K562 (cell line): ENCODE results near the gene PARD3B. TPM values are rescaled to one million over a fixed set of nuclear protein-coding genes. Genes with fewer than 3 reads are reported as not detected.

ENCODE experiments used
- ATAC-seq: fragments of 200-7000 bp; cut with Tn5 transposase; 3 replicates; pipeline ENCODE4 v1.9.1; 2020; ENCODE audit warnings: moderate library complexity
- BruUV-seq: library from RNA; stranded (reverse); fragments of 400-500 nt; replicated peaks from 2 replicates; lab custom pipeline; 2021; lab: Mats Ljungman, UMichigan
- CTCF ChIA-PET: fragments of 300-600 bp; formaldehyde crosslinking; extraction: SDS; loops from one replicate; lab custom pipeline; 2021; ENCODE audit warnings: low intra/inter-chr PET ratio; lab: Yijun Ruan, JAX
- POLR2A ChIA-PET: fragments of 300-600, 350-650 bp; sonication (Branson Sonifier 250); formaldehyde crosslinking; extraction: SDS; loops from one replicate; lab custom pipeline; 2021; ENCODE audit warnings: antibody characterized with exemption, inconsistent platforms; lab: Yijun Ruan, JAX
- DNase-seq, 4 experiments: peaks; one replicate each; pipeline versions ENCODE4 v3.0.0 to v3.0.0-alpha.2; 2011 to 2018; ENCODE audit warnings: low spot score in 3 of 4, mixed read lengths in 3 of 4; ENCODE audit errors: extremely low read depth in 1 of 4
- FAIRE-seq: peaks from 2 replicates; lab custom pipeline; 2011; peaks lifted over from hg19 to GRCh38; lab: Jason Lieb, UNC
- H2AFZ ChIP-seq: 2 replicates; pipeline ENCODE4 v1.6.0; 2011; ENCODE audit warnings: low read depth, low read length, control low read depth, inconsistent platforms
- H3K27ac ChIP-seq: fragments of 200-600 bp; 3 replicates; pipeline ENCODE4 v1.8.0; 2011; ENCODE audit warnings: low read depth, mild to moderate bottlenecking, control low read depth, inconsistent platforms, low read length, moderate library complexity, mixed read lengths; ENCODE audit errors: extremely low read depth
- H3K27me3 ChIP-seq, 2 experiments: fragments of 300-600 bp in 1 of 2; 2 replicates in 1 of 2; 3 replicates in 1 of 2; pipeline versions ENCODE4 v1.6.0 to v1.8.0; 2011; ENCODE audit warnings: inconsistent platforms in 2 of 2, low read length in 2 of 2, mild to moderate bottlenecking in 1 of 2, mixed read lengths in 1 of 2, moderate library complexity in 1 of 2; ENCODE audit not compliant: control insufficient read depth in 2 of 2, insufficient read depth in 2 of 2
- H3K36me3 ChIP-seq: fragments of 300-600 bp; 3 replicates; pipeline ENCODE4 v1.8.0; 2011; ENCODE audit warnings: mild to moderate bottlenecking, low read length, inconsistent platforms; ENCODE audit not compliant: control insufficient read depth, insufficient read depth
- H3K4me1 ChIP-seq, 2 experiments: fragments of 200-600 bp in 1 of 2; replicated peaks in 1 of 2; 2 replicates in 1 of 2; 3 replicates in 1 of 2; pipeline versions ENCODE4 v1.5.1 to v1.8.0; 2011; ENCODE audit warnings: inconsistent platforms in 2 of 2, low read length in 2 of 2, mild to moderate bottlenecking in 1 of 2, mixed read lengths in 1 of 2, moderate library complexity in 1 of 2; ENCODE audit not compliant: control insufficient read depth in 2 of 2, insufficient read depth in 2 of 2
- H3K4me2 ChIP-seq: 2 replicates; pipeline ENCODE4 v1.6.1; 2011; ENCODE audit warnings: low read length, control low read depth, inconsistent platforms, mixed read lengths; ENCODE audit not compliant: insufficient read depth
- H3K4me3 ChIP-seq: fragments of 200-600 bp; sonication (generic), shearing (Covaris generic); 2 replicates; pipeline ENCODE4 v1.5.1; 2016; ENCODE audit warnings: control low read depth, inconsistent platforms
- H3K79me2 ChIP-seq: fragments of 200-600 bp; 3 replicates; pipeline ENCODE4 v1.8.0; 2011; ENCODE audit warnings: low read length, inconsistent platforms; ENCODE audit not compliant: control insufficient read depth, insufficient read depth
- H3K9ac ChIP-seq, 2 experiments: 2 replicates each; pipeline versions ENCODE4 v1.6.0 to v1.6.1; 2011; ENCODE audit warnings: low read depth in 2 of 2, low read length in 2 of 2, control low read depth in 1 of 2, inconsistent platforms in 1 of 2, mild to moderate bottlenecking in 1 of 2, mixed read lengths in 1 of 2; ENCODE audit not compliant: insufficient read depth in 1 of 2
- H3K9me1 ChIP-seq: one replicate; pipeline ENCODE4 v1.6.0; 2011; ENCODE audit warnings: inconsistent platforms, mild to moderate bottlenecking, low read length, moderate library complexity; ENCODE audit not compliant: control insufficient read depth, insufficient read depth
- H3K9me3 ChIP-seq: replicated peaks from 2 replicates; pipeline ENCODE4 v1.5.1; 2011; ENCODE audit warnings: low read depth, low read length, inconsistent platforms; ENCODE audit not compliant: control insufficient read depth, insufficient read depth
- H4K20me1 ChIP-seq: replicated peaks from 2 replicates; pipeline ENCODE4 v1.6.1; 2011; ENCODE audit warnings: low read length, inconsistent platforms, mixed read lengths; ENCODE audit not compliant: control insufficient read depth, insufficient read depth
- ARHGAP35 ChIP-seq: fragments of 450-650 bp; IDR thresholded peaks from 2 replicates; pipeline ENCODE4 v1.6.1; 2018; ENCODE audit not compliant: partially characterized antibody
- ARID3A ChIP-seq: IDR thresholded peaks from 2 replicates; pipeline ENCODE4 v1.6.1; 2012; ENCODE audit warnings: low read depth, low read length, improper control_type of control experiment, borderline replicate concordance
- FOXM1 ChIP-seq, 2 experiments: fragments of 450-650 bp in 1 of 2; sonication (generic) in 1 of 2; formaldehyde crosslinking in 1 of 2; IDR thresholded peaks; 2 replicates each; pipeline versions ENCODE4 v1.6.1 to v1.9.0; 2017 to 2022; ENCODE audit warnings: low read depth in 2 of 2, mild to moderate bottlenecking in 2 of 2, missing genetic modification reagents in 1 of 2, moderate library complexity in 1 of 2
- FOXO4 ChIP-seq: fragments of 450-650 bp; formaldehyde crosslinking; IDR thresholded peaks from 2 replicates; pipeline ENCODE4 v1.4.0; 2020; ENCODE audit warnings: mild to moderate bottlenecking, moderate library complexity
- MAFF ChIP-seq: IDR thresholded peaks from 2 replicates; pipeline ENCODE4 v1.6.1; 2012; ENCODE audit warnings: low read length, improper control_type of control experiment
- ZKSCAN8 ChIP-seq: fragments of 200-800 bp; sonication (Bioruptor generic); IDR thresholded peaks from 2 replicates; pipeline ENCODE4 v1.6.1; 2016; ENCODE audit warnings: missing genetic modification characterization, missing compliant biosample characterization
- ZNF24 ChIP-seq: fragments of 450-650 bp; IDR thresholded peaks from 2 replicates; pipeline ENCODE4 v1.6.1; 2016
- ZNF408 ChIP-seq: fragments of 250-450 bp; sonication (Bioruptor Pico); IDR thresholded peaks from 2 replicates; pipeline ENCODE4 v1.4.0; 2020; ENCODE audit warnings: low read depth, mild to moderate bottlenecking, moderate library complexity
- ZNF507 ChIP-seq: conservative IDR thresholded peaks from 2 replicates; pipeline ENCODE4 v1.6.1; 2017; ENCODE audit warnings: missing genetic modification characterization, missing compliant biosample characterization
- WGBS: fragments of 100-300 bp; shearing (Covaris generic); methylation state at CpG from one replicate; pipeline ENCODE4 v1.1.6; 2016; ENCODE audit warnings: low coverage, mixed read lengths; ENCODE audit not compliant: insufficient coverage; ENCODE audit errors: missing lambda C conversion rate; 5-methylcytosine and 5-hydroxymethylcytosine counted together
- in situ Hi-C: fragments of 300-500 bp; cut with MboI; formaldehyde crosslinking; loops from 4 replicates; pipeline ENCODE4 v1.15.0; 2018; ENCODE audit warnings: inconsistent platforms, mixed read lengths
- intact Hi-C: fragments of 100-400 bp; cut with micrococcal nuclease; formaldehyde crosslinking; loops from 2 replicates; pipeline ENCODE4 v1.14.2; 2022
- polyA plus RNA-seq, 8 experiments: library from polyadenylated mRNA; depleted of rRNA in 4 of 8; stranded (reverse) in 5 of 8; unstranded in 3 of 8; fragments of >200 nt; fragmentation: Nextera tagmentation in 2 of 8; fragmentation: Illumina TruSeq in 1 of 8; extraction: Ambion mirVana in 2 of 8; extraction: Trizol in 1 of 8; gene quantifications; 2 replicates each; pipeline versions ENCODE4 v1.2.1 to v1.2.3, GENCODE V29; 2011 to 2014; ENCODE audit warnings: inconsistent platforms in 1 of 8, missing spikeins in 1 of 8
- total RNA-seq, 7 experiments: library from RNA; depleted of rRNA in 6 of 7; stranded (reverse); fragments of >200 nt in 6 of 7; fragmentation: Illumina TruSeq in 2 of 7; extraction: Trizol in 2 of 7; gene quantifications; 2 replicates each; pipeline versions ENCODE4 v1.2.1 to v1.2.3, GENCODE V29; 2011 to 2021; ENCODE audit warnings: low replicate concordance in 1 of 7

PARD3B gene
- total and polyA plus RNA-seq, 9 of the 15 experiments (the other 6 are each of a cell fraction or from before 2014, with no cell fraction given) = 0.15 to 3.0 (median 1.1) TPM

- WGBS = 0% methylated on average over 1 of the region's 1 CpG
- no peaks in the 10 kb centered on the region for H3K4me1 ChIP-seq
- H3K36me3 ChIP-seq = no peaks in the 10 kb centered on the region
- TF ChIP-seq ZKSCAN8 (CRISPR knock-in tag) (no peak), ZNF408 (CRISPR knock-in tag) (no peak), MAFF (no peak), ZNF507 (tag) (no peak), ARHGAP35 (no peak), ZNF24 (no peak), FOXM1 (IDR thresholded peaks at IDR 0.05; ENCODE audit: low read depth) (no peak), FOXM1 (CRISPR knock-in tag; IDR thresholded peaks at IDR 0.05; ENCODE audit: low read depth) (no peak), ARID3A (no peak), FOXO4 (CRISPR knock-in tag) (no peak)
- no peaks in the 10 kb centered on the region for H3K79me2 ChIP-seq
- intact Hi-C loops (no loop called here), in situ Hi-C loops (no loop called here)
- no TSS peak for BruUV-seq
- ChIA-PET CTCF (no interaction called here), POLR2A (no interaction called here)
- H2AFZ ChIP-seq = no peak overlapping the region
- no peaks in the 10 kb centered on the region for H3K9me3 ChIP-seq
- H3K4me2 ChIP-seq = no peak overlapping the region
- FAIRE-seq = no peak
- no peak overlapping the region for H3K9ac ChIP-seq
- H3K27ac ChIP-seq = no peak overlapping the region
- H3K27me3 ChIP-seq = no peaks in the 10 kb centered on the region
- H3K9me1 ChIP-seq = no peaks in the 10 kb centered on the region
- no peak for ATAC-seq
- no peaks in the 10 kb centered on the region for H4K20me1 ChIP-seq
- no peak overlapping the region for H3K4me3 ChIP-seq
- DNase-seq = no peak
These were observed 950.5 kb downstream of the PARD3B start for GRCh38 chr2:205495819-205496218.
